ENCODE measurements around the gene SIDT1.
A peak's percentile ranks its signal among the peaks of the same experiment; 100 is the strongest.

Gene SIDT1

GRCh38 chr3:113531826-113532697 lies at the start of gene SIDT1:
Gene SIDT1 (plus strand): TSS chr3:113532555. CDS start chr3:113533022, 467 bp downstream.
- DNase-seq (ENCODE audit: low read depth in 3 of 3): peak; percentile 29 to 45 (median 44)

- no peak for DNase-seq (ENCODE audit: low read depth in 3 of 3)
Observed at GRCh38 chr3:113485161-113485609, 47.2 kb upstream of the SIDT1 start.

- DNase-seq (ENCODE audit: low read depth in 3 of 3): peak in 1 of 3 experiments; percentile 21
Observed at GRCh38 chr3:113495035-113495434, 37.3 kb upstream of the SIDT1 start.

GRCh38 chr3:113496924-113497323 lies 35.4 kb upstream of the SIDT1 start:
- no peak for DNase-seq (ENCODE audit: low read depth in 3 of 3)

GRCh38 chr3:113498221-113499005 lies 33.9 kb upstream of the SIDT1 start:
- DNase-seq (ENCODE audit: low read depth in 3 of 3): no peak

GRCh38 chr3:113499081-113499480 lies 33.3 kb upstream of the SIDT1 start:
- DNase-seq (ENCODE audit: low read depth in 3 of 3): no peak

GRCh38 chr3:113501597-113501996 lies 30.8 kb upstream of the SIDT1 start:
- no peak for DNase-seq (ENCODE audit: low read depth in 3 of 3)

- no peak for DNase-seq (ENCODE audit: low read depth in 3 of 3)
Observed at GRCh38 chr3:113505867-113506266, 26.5 kb upstream of the SIDT1 start.

GRCh38 chr3:113507501-113508067 lies 24.8 kb upstream of the SIDT1 start:
- no peak for DNase-seq (ENCODE audit: low read depth in 3 of 3)

GRCh38 chr3:113508966-113509365 lies 23.4 kb upstream of the SIDT1 start:
- DNase-seq (ENCODE audit: low read depth in 3 of 3): no peak

GRCh38 chr3:113514265-113514769 lies 18.0 kb upstream of the SIDT1 start:
- DNase-seq (ENCODE audit: low read depth in 3 of 3): no peak

- no peak for DNase-seq (ENCODE audit: low read depth in 3 of 3)
Observed at GRCh38 chr3:113516115-113516505, 16.2 kb upstream of the SIDT1 start.

- DNase-seq (ENCODE audit: low read depth in 3 of 3): no peak
Observed at GRCh38 chr3:113521981-113522380, 10.4 kb upstream of the SIDT1 start.

GRCh38 chr3:113523241-113523640 lies 9.1 kb upstream of the SIDT1 start:
- no peak for DNase-seq (ENCODE audit: low read depth in 3 of 3)

- peak in 2 of 3 experiments; percentile 23 to 24 for DNase-seq (ENCODE audit: low read depth in 3 of 3)
Observed at GRCh38 chr3:113532698-113533533, 561 bp downstream of the SIDT1 start.

GRCh38 chr3:113533534-113533892 lies 1.2 kb downstream of the SIDT1 start:
- DNase-seq (ENCODE audit: low read depth in 3 of 3): no peak

- no peak for DNase-seq (ENCODE audit: low read depth in 3 of 3)
Observed at GRCh38 chr3:113534365-113534764, 2.0 kb downstream of the SIDT1 start.

GRCh38 chr3:113535898-113536297 lies 3.5 kb downstream of the SIDT1 start:
- no peak for DNase-seq (ENCODE audit: low read depth in 3 of 3)

- no peak for DNase-seq (ENCODE audit: low read depth in 3 of 3)
Observed at GRCh38 chr3:113536627-113537101, 4.3 kb downstream of the SIDT1 start.

- DNase-seq (ENCODE audit: low read depth in 3 of 3): no peak
Observed at GRCh38 chr3:113537155-113537554, 4.8 kb downstream of the SIDT1 start.

GRCh38 chr3:113541519-113541918 lies 9.2 kb downstream of the SIDT1 start:
- DNase-seq (ENCODE audit: low read depth in 3 of 3): no peak

All from stimulated activated CD4-positive, alpha-beta T cell treated with anti-CD3 and anti-CD28 coated beads, TNF-alpha, amount 100 ng/mL, for 4 hours (primary cell).